Heart left ventricle (tissue), 13 donors: ENCODE data around the gene CTSH.

Source experiments
- POLR2A ChIP-seq, 2 donors: fragments of 450-650 bp; IDR thresholded peaks; one replicate each; pipeline ENCODE4 v1.6.1; 2017; ENCODE audit warnings: antibody characterized with exemption in 2 of 2, mild to moderate bottlenecking in 2 of 2, moderate library complexity in 2 of 2
- TF ChIP-seq, protein P1 (sequence below), 12 donors: fragments of 200-600 bp; sonication (generic) in 4 of 12; IDR thresholded peaks; one replicate each; pipeline versions ENCODE4 v1.5.0 to v1.8.0; 2018 to 2022; ENCODE audit warnings: antibody characterized with exemption in 12 of 12, mild to moderate bottlenecking in 5 of 12
- donor health status: ischemic (EF 13 %, LVEDD 7.1; RV severe dilation, severe dysfunction).
- donor health status: DM: no; HTN: yes; CAD: no.
- donor health status: DM: no; HTN: no; CAD: no.
- donor health status: ischemic (EF 25% LVEDD 6.9; RV normal size, moderate dysfunction).
- donor health status: ischemic (EF 25% LVEDD 5.7; RV mildly dilated, moderate dysfunction).
- donor health status: ischemic (EF 35%, LVEDD 5.7; RV mildly dilated, moderate dysfunction).
- donor health status: nonischemic (EF 11% LVEDD 7.7; RV severe dilation, severe dysfunction).
- donor health status: DM: yes; HTN: yes; CAD: no.
- donor health status: PGD.
- donor health status: ischemic (EF 29% LVEDD 5.4; RV normal size, mild dysfunction).
- donor health status: nonischemic (EF 23%, LVEDD 6.1; RV moderate dilation, normal function).

- TF ChIP-seq POLR2A (IDR thresholded peaks at IDR 0.05) = no peak
- TF ChIP-seq, protein P1, sequence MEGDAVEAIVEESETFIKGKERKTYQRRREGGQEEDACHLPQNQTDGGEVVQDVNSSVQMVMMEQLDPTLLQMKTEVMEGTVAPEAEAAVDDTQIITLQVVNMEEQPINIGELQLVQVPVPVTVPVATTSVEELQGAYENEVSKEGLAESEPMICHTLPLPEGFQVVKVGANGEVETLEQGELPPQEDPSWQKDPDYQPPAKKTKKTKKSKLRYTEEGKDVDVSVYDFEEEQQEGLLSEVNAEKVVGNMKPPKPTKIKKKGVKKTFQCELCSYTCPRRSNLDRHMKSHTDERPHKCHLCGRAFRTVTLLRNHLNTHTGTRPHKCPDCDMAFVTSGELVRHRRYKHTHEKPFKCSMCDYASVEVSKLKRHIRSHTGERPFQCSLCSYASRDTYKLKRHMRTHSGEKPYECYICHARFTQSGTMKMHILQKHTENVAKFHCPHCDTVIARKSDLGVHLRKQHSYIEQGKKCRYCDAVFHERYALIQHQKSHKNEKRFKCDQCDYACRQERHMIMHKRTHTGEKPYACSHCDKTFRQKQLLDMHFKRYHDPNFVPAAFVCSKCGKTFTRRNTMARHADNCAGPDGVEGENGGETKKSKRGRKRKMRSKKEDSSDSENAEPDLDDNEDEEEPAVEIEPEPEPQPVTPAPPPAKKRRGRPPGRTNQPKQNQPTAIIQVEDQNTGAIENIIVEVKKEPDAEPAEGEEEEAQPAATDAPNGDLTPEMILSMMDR (IDR thresholded peaks at IDR 0.05) = no peak
Observed at GRCh38 chr15:78893538-78893937, 51.3 kb downstream of the CTSH start.
